H9 (cell line): ENCODE results near the gene SLC25A34. TPM values are rescaled to one million over a fixed set of nuclear protein-coding genes. Genes with fewer than 3 reads are reported as not detected.

ENCODE experiments used
- DNase-seq: peaks from one replicate; pipeline ENCODE4 v3.0.0-alpha.2; 2017
- H2AFZ ChIP-seq: one replicate; pipeline ENCODE4 v1.6.1; 2013; ENCODE audit warnings: mild to moderate bottlenecking, low read length, control low read depth, moderate library complexity
- H2AK5ac ChIP-seq: 2 replicates; pipeline ENCODE4 v1.6.1; 2013; ENCODE audit warnings: low read length, control low read depth, mixed read lengths; ENCODE audit not compliant: insufficient read length
- H2BK120ac ChIP-seq: one replicate; pipeline ENCODE4 v1.6.1; 2013; ENCODE audit warnings: low read depth, mild to moderate bottlenecking, low read length, control low read depth, inconsistent platforms; ENCODE audit not compliant: poor library complexity, severe bottlenecking
- H2BK12ac ChIP-seq: 2 replicates; pipeline ENCODE4 v1.6.1; 2013; ENCODE audit warnings: low read length, control low read depth, mixed read lengths, low read depth; ENCODE audit not compliant: insufficient read length
- H2BK15ac ChIP-seq: 2 replicates; pipeline ENCODE4 v1.6.1; 2013; ENCODE audit warnings: low read depth, low read length, control low read depth
- H2BK20ac ChIP-seq: one replicate; pipeline ENCODE4 v1.6.1; 2013; ENCODE audit warnings: low read depth, mild to moderate bottlenecking, low read length, control low read depth, inconsistent platforms; ENCODE audit not compliant: poor library complexity, severe bottlenecking
- H2BK5ac ChIP-seq: 2 replicates; pipeline ENCODE4 v1.6.1; 2013; ENCODE audit warnings: low read length, control low read depth, mixed read lengths; ENCODE audit not compliant: insufficient read length
- H3K14ac ChIP-seq: 2 replicates; pipeline ENCODE4 v1.6.1; 2013; ENCODE audit warnings: low read length, control low read depth; ENCODE audit not compliant: insufficient read depth
- H3K18ac ChIP-seq: 2 replicates; pipeline ENCODE4 v1.6.1; 2013; ENCODE audit warnings: low read depth, mild to moderate bottlenecking, mixed read lengths, low read length, control low read depth; ENCODE audit not compliant: insufficient read length
- H3K23ac ChIP-seq: 2 replicates; pipeline ENCODE4 v1.6.1; 2013; ENCODE audit warnings: low read length, control low read depth, mixed read lengths, low read depth; ENCODE audit not compliant: insufficient read length
- H3K23me2 ChIP-seq: 2 replicates; pipeline ENCODE4 v1.6.1; 2013; ENCODE audit warnings: low read depth, mild to moderate bottlenecking, mixed read lengths, low read length, control low read depth; ENCODE audit not compliant: insufficient read length, poor library complexity, severe bottlenecking
- H3K27ac ChIP-seq: 2 replicates; pipeline ENCODE4 v1.5.1; 2013; ENCODE audit warnings: low read length, control low read depth, mixed read lengths, low read depth; ENCODE audit not compliant: insufficient read length
- H3K27me3 ChIP-seq: 2 replicates; pipeline ENCODE4 v1.6.1; 2013; ENCODE audit warnings: low read length, control low read depth, inconsistent platforms; ENCODE audit not compliant: insufficient read depth
- H3K4ac ChIP-seq: 2 replicates; pipeline ENCODE4 v1.6.1; 2013; ENCODE audit warnings: low read depth, mild to moderate bottlenecking, control low read depth, inconsistent platforms, low read length, moderate library complexity
- H3K4me1 ChIP-seq: 2 replicates; pipeline ENCODE4 v1.6.1; 2013; ENCODE audit warnings: low read length, control low read depth, inconsistent platforms; ENCODE audit not compliant: insufficient read depth
- H3K4me2 ChIP-seq: 2 replicates; pipeline ENCODE4 v1.6.1; 2013; ENCODE audit warnings: low read length, control low read depth, mixed read lengths; ENCODE audit not compliant: insufficient read length, insufficient read depth
- H3K56ac ChIP-seq: 2 replicates; pipeline ENCODE4 v1.6.1; 2013; ENCODE audit warnings: low read depth, mild to moderate bottlenecking, mixed read lengths, low read length, control low read depth; ENCODE audit not compliant: insufficient read length
- H3K79me1 ChIP-seq: 2 replicates; pipeline ENCODE4 v1.6.1; 2013; ENCODE audit warnings: low read depth, mild to moderate bottlenecking, moderate library complexity, low read length, control low read depth, inconsistent platforms; ENCODE audit not compliant: insufficient read depth, poor library complexity, severe bottlenecking
- H3K79me2 ChIP-seq: 2 replicates; pipeline ENCODE4 v1.6.1; 2013; ENCODE audit warnings: low read length, control low read depth, inconsistent platforms; ENCODE audit not compliant: insufficient read depth
- H3K9ac ChIP-seq: 2 replicates; pipeline ENCODE4 v1.6.1; 2013; ENCODE audit warnings: low read length, control low read depth, mixed read lengths; ENCODE audit not compliant: insufficient read length; ENCODE audit errors: extremely low read depth
- H3K9me3 ChIP-seq: one replicate; pipeline ENCODE4 v1.6.1; 2013; ENCODE audit warnings: low read depth, low read length, inconsistent platforms; ENCODE audit not compliant: control insufficient read depth
- H3T11ph ChIP-seq: one replicate; pipeline ENCODE4 v1.6.1; 2013; ENCODE audit warnings: mild to moderate bottlenecking, low read length, control low read depth, inconsistent platforms
- H4K20me1 ChIP-seq: one replicate; pipeline ENCODE4 v1.6.1; 2013; ENCODE audit not compliant: control insufficient read depth, insufficient read length, insufficient read depth
- H4K5ac ChIP-seq: 2 replicates; pipeline ENCODE4 v1.6.1; 2013; ENCODE audit warnings: low read depth, mild to moderate bottlenecking, mixed read lengths, low read length, control low read depth; ENCODE audit not compliant: insufficient read length
- H4K8ac ChIP-seq: replicated peaks from 2 replicates; pipeline ENCODE4 v1.6.1; 2013; ENCODE audit warnings: low read length, control low read depth, mixed read lengths, low read depth; ENCODE audit not compliant: insufficient read length
- H4K91ac ChIP-seq: 2 replicates; pipeline ENCODE4 v1.6.1; 2013; ENCODE audit warnings: low read depth, mild to moderate bottlenecking, moderate library complexity, mixed read lengths, low read length, control low read depth; ENCODE audit not compliant: insufficient read length
- H3K27ac Mint-ChIP-seq, 3 experiments: 2 replicates in 2 of 3; 3 replicates in 1 of 3; pipeline ENCODE4 v1.8.0; 2020 to 2021; ENCODE audit warnings: mixed read lengths in 3 of 3, mild to moderate bottlenecking in 1 of 3, moderate library complexity in 1 of 3
- H3K27me3 Mint-ChIP-seq: 2 replicates; pipeline ENCODE4 v1.8.0; 2021; ENCODE audit warnings: low read depth, mild to moderate bottlenecking, moderate library complexity, mixed read lengths
- H3K36me3 Mint-ChIP-seq, 3 experiments: 2 replicates in 2 of 3; 3 replicates in 1 of 3; pipeline ENCODE4 v1.8.0; 2020 to 2021; ENCODE audit warnings: low read depth in 3 of 3, mixed read lengths in 3 of 3; ENCODE audit not compliant: insufficient read depth in 1 of 3
- H3K4me1 Mint-ChIP-seq, 2 experiments: 2 replicates each; pipeline ENCODE4 v1.8.0; 2020; ENCODE audit warnings: mixed read lengths in 2 of 2
- H3K4me3 Mint-ChIP-seq, 2 experiments: 2 replicates in 1 of 2; 3 replicates in 1 of 2; pipeline ENCODE4 v1.8.0; 2020 to 2021; ENCODE audit warnings: mild to moderate bottlenecking in 2 of 2, mixed read lengths in 2 of 2, moderate library complexity in 1 of 2
- H3K9me3 Mint-ChIP-seq, 2 experiments: 2 replicates in 1 of 2; 3 replicates in 1 of 2; pipeline ENCODE4 v1.8.0; 2020; ENCODE audit warnings: mild to moderate bottlenecking in 2 of 2, mixed read lengths in 2 of 2, moderate library complexity in 1 of 2
- WGBS: extraction: QIAGEN DNeasy Blood & Tissue Kit; methylation state at CpG from one replicate; pipeline ENCODE4 v1.1.7; 2013; ENCODE audit warnings: missing lambda C conversion rate, low lambda C conversion rate, mixed read lengths; ENCODE audit not compliant: insufficient read length; ENCODE audit errors: extremely low coverage; 5-methylcytosine and 5-hydroxymethylcytosine counted together
- total RNA-seq: library from RNA; stranded (reverse); gene quantifications from 2 replicates; pipeline ENCODE4 v1.2.1, GENCODE V29; 2021
- TF ChIP-seq, protein P1 (sequence below): fragments of 200-600 bp; sonication (generic); conservative IDR thresholded peaks from 3 replicates; pipeline ENCODE4 v1.8.0; 2021; ENCODE audit warnings: antibody characterized with exemption, mild to moderate bottlenecking

Gene SLC25A34
- total RNA-seq, 1 experiment from 2014 or later: 1.5 TPM

- Histone ChIP-seq H2BK20ac (no peak overlapping the region), H3K18ac (no peak overlapping the region), H3K79me1 (no peaks in the 10 kb centered on the region), H2BK120ac (no peak overlapping the region), H3K9me3 (no peaks in the 10 kb centered on the region), H3K4ac (no peak overlapping the region), H3K27ac (no peak overlapping the region), H3K27me3 (no peaks in the 10 kb centered on the region), H3K9ac (no peak overlapping the region), H3K4me2 (no peak overlapping the region), H2BK12ac (no peak overlapping the region), H2BK5ac (no peak overlapping the region), H4K91ac (no peak overlapping the region), H4K8ac (no peak overlapping the region), H3K79me2 (no peaks in the 10 kb centered on the region), H3K23ac (no peak overlapping the region), H4K20me1 (no peaks in the 10 kb centered on the region), H3K56ac (no peak overlapping the region), H3T11ph (no peak overlapping the region), H2AK5ac (no peak overlapping the region), H2AFZ (no peak overlapping the region), H2BK15ac (no peak overlapping the region), H3K23me2 (no peaks in the 10 kb centered on the region), H3K4me1 (no peaks in the 10 kb centered on the region), H3K14ac (no peak overlapping the region), H4K5ac (no peak overlapping the region)
- DNase-seq: no peak
- Mint-ChIP-seq H3K9me3 (no peaks in the 10 kb centered on the region), H3K4me1 (peaks cover 15 to 29% of the 10 kb centered on the region in 2 experiments), H3K27me3 (peaks cover 2% of the 10 kb centered on the region), H3K27ac (no peak overlapping the region), H3K36me3 (no peaks in the 10 kb centered on the region), H3K4me3 (no peak overlapping the region; a peak in 1 of 5 replicates)
- TF ChIP-seq, protein P1, sequence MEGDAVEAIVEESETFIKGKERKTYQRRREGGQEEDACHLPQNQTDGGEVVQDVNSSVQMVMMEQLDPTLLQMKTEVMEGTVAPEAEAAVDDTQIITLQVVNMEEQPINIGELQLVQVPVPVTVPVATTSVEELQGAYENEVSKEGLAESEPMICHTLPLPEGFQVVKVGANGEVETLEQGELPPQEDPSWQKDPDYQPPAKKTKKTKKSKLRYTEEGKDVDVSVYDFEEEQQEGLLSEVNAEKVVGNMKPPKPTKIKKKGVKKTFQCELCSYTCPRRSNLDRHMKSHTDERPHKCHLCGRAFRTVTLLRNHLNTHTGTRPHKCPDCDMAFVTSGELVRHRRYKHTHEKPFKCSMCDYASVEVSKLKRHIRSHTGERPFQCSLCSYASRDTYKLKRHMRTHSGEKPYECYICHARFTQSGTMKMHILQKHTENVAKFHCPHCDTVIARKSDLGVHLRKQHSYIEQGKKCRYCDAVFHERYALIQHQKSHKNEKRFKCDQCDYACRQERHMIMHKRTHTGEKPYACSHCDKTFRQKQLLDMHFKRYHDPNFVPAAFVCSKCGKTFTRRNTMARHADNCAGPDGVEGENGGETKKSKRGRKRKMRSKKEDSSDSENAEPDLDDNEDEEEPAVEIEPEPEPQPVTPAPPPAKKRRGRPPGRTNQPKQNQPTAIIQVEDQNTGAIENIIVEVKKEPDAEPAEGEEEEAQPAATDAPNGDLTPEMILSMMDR: peak; percentile 54
- no CpG with 5 or more reads among the region's 7 CpGs for WGBS
These were observed 3.7 kb downstream of the SLC25A34 start for GRCh38 chr1:15739745-15740144.
